Loucy (cell line): ENCODE data around the gene CAPN3.
A peak's percentile ranks its signal among the peaks of the same experiment; 100 is the strongest.

Source experiments
- H2AFZ ChIP-seq: fragments of 200-600 bp; sonication (generic); 2 replicates; pipeline ENCODE4 v1.6.0; 2016; ENCODE audit warnings: antibody characterized with exemption, mild to moderate bottlenecking, low read length, moderate library complexity
- H3F3A ChIP-seq: fragments of 200-600 bp; 2 replicates; pipeline ENCODE4 v1.6.0; 2016; ENCODE audit warnings: antibody characterized with exemption, low read depth, mild to moderate bottlenecking
- H3K27me3 ChIP-seq: fragments of 200-600 bp; sonication (generic); 2 replicates; pipeline ENCODE4 v1.6.1; 2014; ENCODE audit warnings: low read length, mild to moderate bottlenecking; ENCODE audit not compliant: insufficient read depth, poor library complexity, severe bottlenecking
- H3K36me3 ChIP-seq: fragments of 200-600 bp; sonication (generic); 2 replicates; pipeline ENCODE4 v1.6.1; 2016; ENCODE audit warnings: low read length; ENCODE audit not compliant: insufficient read depth
- H3K4me1 ChIP-seq: fragments of 200-600 bp; sonication (generic); 2 replicates; pipeline ENCODE4 v1.5.1; 2014; ENCODE audit warnings: low read length, mild to moderate bottlenecking; ENCODE audit not compliant: insufficient read depth, poor library complexity, severe bottlenecking
- H3K4me2 ChIP-seq: fragments of 200-600 bp; sonication (generic); 2 replicates; pipeline ENCODE4 v1.6.0; 2014; ENCODE audit warnings: antibody characterized with exemption, low read length, low read depth, mild to moderate bottlenecking; ENCODE audit not compliant: poor library complexity, severe bottlenecking
- H3K4me3 ChIP-seq: fragments of 200-600 bp; sonication (generic); 2 replicates; pipeline ENCODE4 v1.5.1; 2014; ENCODE audit warnings: low read length, mild to moderate bottlenecking, mixed read lengths; ENCODE audit not compliant: poor library complexity, severe bottlenecking
- H3K79me2 ChIP-seq: fragments of 200-600 bp; sonication (generic); 2 replicates; pipeline ENCODE4 v1.6.1; 2014; ENCODE audit warnings: low read length; ENCODE audit not compliant: insufficient read depth
- H3K9ac ChIP-seq: fragments of 200-600 bp; sonication (generic); 2 replicates; pipeline ENCODE4 v1.6.0; 2014; ENCODE audit warnings: mild to moderate bottlenecking, low read depth, low read length, moderate library complexity; ENCODE audit not compliant: poor library complexity, severe bottlenecking
- H3K9me2 ChIP-seq: fragments of 200-600 bp; sonication (generic); replicated peaks from 2 replicates; pipeline ENCODE4 v1.6.1; 2016; ENCODE audit warnings: low read depth, low read length, mixed read lengths
- H3K9me3 ChIP-seq: fragments of 200-600 bp; sonication (generic); 2 replicates; pipeline ENCODE4 v1.6.1; 2014; ENCODE audit warnings: mild to moderate bottlenecking, antibody characterized with exemption, low read length, low read depth; ENCODE audit not compliant: insufficient read depth
- H4K20me1 ChIP-seq: fragments of 200-600 bp; sonication (generic); 2 replicates; pipeline ENCODE4 v1.6.0; 2014; ENCODE audit warnings: antibody characterized with exemption, low read length, mild to moderate bottlenecking; ENCODE audit not compliant: insufficient read depth, poor library complexity, severe bottlenecking
- CTCF ChIP-seq: fragments of 200-600 bp; sonication (generic); conservative IDR thresholded peaks from 2 replicates; pipeline ENCODE4 v1.5.1; 2014; ENCODE audit warnings: mild to moderate bottlenecking, antibody characterized with exemption, low read length
- EZH2phosphoT487 ChIP-seq: fragments of 200-600 bp; IDR thresholded peaks from 2 replicates; pipeline ENCODE4 v1.6.1; 2018; ENCODE audit warnings: antibody characterized with exemption, mild to moderate bottlenecking, moderate library complexity, borderline replicate concordance

CAPN3 gene

GRCh38 chr15:42367041-42367440 is 7.7 kb downstream of the CAPN3 start:
- Histone ChIP-seq H3K4me1 (no peaks in the 10 kb centered on the region), H3K4me2 (no peak overlapping the region), H3K9me3 (no peaks in the 10 kb centered on the region), H3K27me3 (no peaks in the 10 kb centered on the region), H4K20me1 (no peaks in the 10 kb centered on the region), H3K79me2 (no peaks in the 10 kb centered on the region), H2AFZ (no peak overlapping the region), H3K4me3 (no peak overlapping the region), H3K9me2 (no peaks in the 10 kb centered on the region), H3K9ac (no peak overlapping the region), H3F3A (no peaks in the 10 kb centered on the region), H3K36me3 (no peaks in the 10 kb centered on the region)
- TF ChIP-seq EZH2phosphoT487 (no peak), CTCF (no peak)

- H3K36me3 ChIP-seq = no peaks in the 10 kb centered on the region
- H4K20me1 ChIP-seq = no peaks in the 10 kb centered on the region
- no peak for TF ChIP-seq EZH2phosphoT487
- no peak for TF ChIP-seq CTCF
- H3K4me1 ChIP-seq = no peaks in the 10 kb centered on the region
- H3K79me2 ChIP-seq = no peaks in the 10 kb centered on the region
- H3K9ac ChIP-seq = no peak overlapping the region
- H3K9me3 ChIP-seq = no peaks in the 10 kb centered on the region
- H2AFZ ChIP-seq = no peak overlapping the region
- no peaks in the 10 kb centered on the region for H3K27me3 ChIP-seq
- no peaks in the 10 kb centered on the region for H3F3A ChIP-seq
- H3K4me3 ChIP-seq = no peak overlapping the region
- no peaks in the 10 kb centered on the region for H3K9me2 ChIP-seq
- H3K4me2 ChIP-seq = no peak overlapping the region
Observed at GRCh38 chr15:42368096-42368495, 8.8 kb downstream of the CAPN3 start.

GRCh38 chr15:42371096-42371495 is 11.8 kb downstream of the CAPN3 start:
- no peak overlapping the region for H2AFZ ChIP-seq
- TF ChIP-seq EZH2phosphoT487 (no peak), CTCF (peak; percentile 38)
- no peaks in the 10 kb centered on the region for H3K36me3 ChIP-seq
- H3K9me2 ChIP-seq = no peaks in the 10 kb centered on the region
- H4K20me1 ChIP-seq = no peaks in the 10 kb centered on the region
- H3K9me3 ChIP-seq = no peaks in the 10 kb centered on the region
- no peaks in the 10 kb centered on the region for H3K79me2 ChIP-seq
- H3F3A ChIP-seq = no peaks in the 10 kb centered on the region
- no peak overlapping the region for H3K4me2 ChIP-seq
- no peak overlapping the region for H3K4me3 ChIP-seq
- H3K9ac ChIP-seq = no peak overlapping the region
- no peaks in the 10 kb centered on the region for H3K27me3 ChIP-seq
- peaks cover 3% of the 10 kb centered on the region for H3K4me1 ChIP-seq
